HTERT RPE-1 (cell line): ENCODE data around the gene GFY.

Source experiments
- in situ Hi-C: fragments of 300-500 bp; cut with MboI; formaldehyde crosslinking; loops from 4 replicates; pipeline ENCODE4 v1.14.3; 2020; ENCODE audit warnings: low sequenced_read_pairs

GFY gene

GRCh38 chr19:49407482-49408015, 17.6 kb upstream of the GFY start:
- in situ Hi-C loops: no loop called here

DNA sequence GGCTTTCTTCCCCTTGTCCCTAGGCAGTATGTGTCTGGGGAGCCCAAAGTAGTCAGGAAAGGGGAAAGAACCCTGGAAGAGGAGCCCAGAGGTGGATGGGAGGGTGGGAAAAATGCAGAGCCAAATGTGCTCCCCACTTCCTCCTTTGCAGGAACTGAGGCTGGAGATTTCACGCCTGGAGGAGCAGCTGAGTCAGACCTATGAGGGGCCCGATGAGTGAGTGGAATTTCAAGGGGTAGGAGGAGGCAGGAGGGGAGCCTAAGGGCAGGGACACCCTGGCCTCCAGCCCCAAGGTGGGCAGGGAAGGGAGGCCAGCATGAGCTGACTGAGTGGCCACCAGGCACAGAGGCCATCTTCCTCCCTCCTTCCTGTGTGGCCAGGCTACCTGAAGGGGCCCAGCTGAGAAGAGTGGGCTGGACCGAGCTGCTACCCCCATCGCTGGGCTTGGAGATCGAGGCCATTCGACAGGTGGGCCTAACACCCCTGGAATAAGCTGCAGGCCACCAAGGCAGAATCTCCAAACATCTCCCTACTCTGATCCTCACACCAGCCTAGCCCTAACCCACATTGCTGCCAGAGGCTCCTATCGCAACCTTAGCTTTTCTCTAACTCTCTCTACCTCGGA, 16.3 kb upstream of the GFY start:
- in situ Hi-C loops: no loop called here

- in situ Hi-C loops: no loop called here
Observed at GRCh38 chr19:49409441-49410029, 15.7 kb upstream of the GFY start.

DNA sequence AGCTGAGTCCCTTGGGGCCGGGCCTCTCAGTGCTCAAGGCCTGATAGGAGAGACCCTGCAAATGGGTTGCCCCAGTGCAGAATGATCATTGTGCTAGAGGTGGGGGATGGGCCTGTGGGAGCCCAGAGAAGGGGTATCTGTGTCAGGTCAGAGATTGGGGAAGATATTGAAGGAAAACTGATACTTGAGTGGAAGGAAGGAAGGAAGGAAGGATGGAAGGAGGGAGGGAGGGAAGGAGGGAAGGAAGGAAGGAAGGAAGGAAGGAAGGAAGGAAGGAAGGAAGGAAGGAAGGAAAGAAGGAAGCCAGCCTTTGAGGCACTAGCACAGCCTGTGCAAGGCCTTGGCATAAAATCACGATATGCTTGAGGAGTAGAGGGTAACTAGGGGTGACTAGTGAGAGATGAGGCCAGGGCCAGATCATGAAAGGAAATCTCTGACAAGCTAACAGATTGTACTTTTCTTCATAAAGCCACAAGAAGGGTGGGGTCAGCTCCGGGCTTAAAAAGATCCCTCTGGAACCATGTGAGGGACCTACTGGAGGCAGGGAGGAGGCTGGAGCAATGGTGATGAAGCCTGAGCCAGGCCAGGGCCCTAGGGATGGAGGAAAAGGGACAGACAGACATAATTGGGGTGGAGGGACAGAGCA, 13.4 kb upstream of the GFY start:
- in situ Hi-C loops: no loop called here

DNA sequence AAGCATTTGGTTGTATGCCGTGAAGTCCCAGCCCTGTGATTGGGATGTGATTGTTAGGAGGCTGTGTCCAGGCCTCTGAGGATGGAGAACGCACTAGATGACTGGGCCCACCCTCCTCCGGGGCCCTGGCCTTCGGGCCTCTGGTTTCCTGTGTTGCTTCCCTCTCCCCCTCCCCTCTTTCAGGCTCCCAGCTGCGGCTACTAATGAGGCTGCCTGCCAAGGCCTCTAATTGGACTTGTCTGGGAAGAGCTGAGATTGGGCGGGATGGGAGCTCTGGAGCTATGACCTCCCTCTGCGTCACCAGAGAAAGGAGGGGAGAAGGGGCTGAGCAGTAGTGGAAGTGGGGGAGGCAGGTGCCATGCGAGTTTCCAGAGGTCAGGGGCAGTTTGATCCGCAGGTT, 11.8 kb upstream of the GFY start:
- in situ Hi-C loops: no loop called here

GRCh38 chr19:49414256-49414655, 10.9 kb upstream of the GFY start:
- in situ Hi-C loops: no loop called here

- in situ Hi-C loops: no loop called here
Observed at GRCh38 chr19:49415102-49415809, 9.9 kb upstream of the GFY start.

DNA sequence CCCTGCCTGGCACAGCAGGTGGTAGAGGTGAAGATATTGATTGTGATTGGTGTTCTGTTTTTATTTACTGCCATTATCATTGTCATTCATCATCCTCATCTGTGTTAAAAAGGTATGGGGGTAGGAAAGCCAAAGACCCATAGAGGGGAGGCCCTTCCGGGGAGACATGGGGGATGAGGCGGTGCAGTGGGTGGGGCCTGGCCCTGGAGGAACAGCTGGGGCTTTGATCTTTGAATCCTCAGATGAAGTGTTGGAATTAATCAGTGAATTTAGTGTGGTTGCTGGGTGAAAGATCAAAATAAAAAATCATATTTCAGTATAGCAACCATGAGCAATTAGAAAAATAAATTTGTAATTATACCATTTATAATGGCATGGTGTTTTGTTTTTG, 9.4 kb upstream of the GFY start:
- in situ Hi-C loops: no loop called here

GRCh38 chr19:49417088-49417487, 8.1 kb upstream of the GFY start:
- in situ Hi-C loops: no loop called here

DNA sequence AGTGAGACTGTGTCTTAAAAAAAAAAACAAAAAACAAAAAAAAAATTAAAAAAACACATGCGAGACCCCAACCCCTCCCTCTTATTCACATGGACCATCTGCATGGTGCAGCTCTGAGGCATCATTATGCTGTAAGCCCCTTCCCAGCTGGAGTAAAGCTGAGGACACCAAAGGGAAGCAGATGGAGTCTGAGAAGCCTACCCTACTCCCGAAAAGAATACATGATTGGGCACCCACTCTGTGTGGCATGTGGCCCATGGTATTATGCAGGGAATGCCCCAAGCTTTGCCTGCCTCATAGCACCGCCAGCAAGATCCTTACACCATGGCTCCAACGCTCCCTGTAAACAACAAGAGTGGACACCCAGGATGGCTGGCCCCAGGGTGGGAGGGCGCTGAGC, 6.7 kb upstream of the GFY start:
- in situ Hi-C loops: no loop called here

DNA sequence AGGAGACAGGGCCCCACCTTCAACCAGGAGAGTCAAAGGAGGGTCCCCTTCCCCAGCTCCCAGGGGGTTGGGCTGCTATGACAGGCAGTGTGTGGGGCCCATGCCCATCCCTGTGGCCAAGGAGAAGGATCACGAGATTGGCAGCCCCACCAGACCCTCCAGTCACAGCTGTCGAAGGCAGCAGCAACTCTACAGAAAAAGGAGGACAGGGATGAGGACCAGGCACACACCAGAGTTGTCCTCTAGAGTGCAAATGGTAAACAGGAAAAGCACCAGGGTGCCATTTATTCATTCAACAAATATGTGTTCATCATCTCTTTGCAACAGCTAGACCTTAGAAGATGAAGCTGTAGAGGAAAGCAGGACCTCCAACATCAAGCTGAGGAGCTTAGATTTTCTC, 6.0 kb upstream of the GFY start:
- in situ Hi-C loops: no loop called here

- in situ Hi-C loops: no loop called here
Observed at GRCh38 chr19:49420227-49420626, 5.0 kb upstream of the GFY start.

GRCh38 chr19:49421039-49421877, 3.9 kb upstream of the GFY start:
- in situ Hi-C loops: no loop called here

GRCh38 chr19:49421878-49422202, 3.3 kb upstream of the GFY start:
- in situ Hi-C loops: no loop called here

GRCh38 chr19:49422407-49423070, 2.6 kb upstream of the GFY start:
- in situ Hi-C loops: no loop called here

GRCh38 chr19:49423071-49423984, 1.9 kb upstream of the GFY start, which contains the start of gene PTH2:
PTH2 (minus strand) TSS chr19:49423441; CDS start chr19:49423339, 102 bp downstream.
- in situ Hi-C loops: no loop called here

GRCh38 chr19:49423985-49424303, 1.2 kb upstream of the GFY start:
- in situ Hi-C loops: no loop called here

GRCh38 chr19:49425922-49426592, 869 bp downstream of the GFY start:
- in situ Hi-C loops: no loop called here

DNA sequence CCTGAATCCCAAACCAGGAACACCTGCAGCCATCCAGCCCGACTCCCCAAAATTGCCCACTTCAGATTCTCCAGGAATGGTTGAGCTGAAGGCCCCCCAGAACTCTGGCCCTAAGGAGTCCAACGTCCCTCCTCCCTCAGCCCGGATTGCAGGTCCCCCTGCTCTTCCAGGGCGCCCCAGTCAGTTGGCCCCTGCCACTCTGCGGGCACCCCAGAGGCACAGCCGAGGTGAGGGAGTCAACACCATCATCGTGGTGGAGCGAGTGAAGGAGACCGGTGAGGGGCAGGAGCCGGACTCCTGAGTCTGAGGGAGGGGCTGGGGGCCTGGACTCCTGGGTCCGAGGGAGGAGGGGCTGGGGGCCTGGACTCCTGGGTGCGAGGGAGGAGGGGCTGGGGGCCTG, 2.2 kb downstream of the GFY start:
- in situ Hi-C loops: no loop called here
